Tibial artery (tissue), 4 donors: ENCODE data around the gene EFNA5.
A peak's percentile ranks its signal among the peaks of the same experiment; 100 is the strongest.

ENCODE experiments used
- DNase-seq, 2 donors: peaks; one replicate each; pipeline ENCODE4 v3.0.0-alpha.2; 2019
- H3K27ac ChIP-seq, 2 donors: fragments of 200-600 bp; sonication (generic) in 1 of 2; 1 replicate in 1 of 2; 2 replicates in 1 of 2; pipeline ENCODE4 v1.5.1; 2018 to 2019; ENCODE audit warnings: mild to moderate bottlenecking in 1 of 2
- H3K27me3 ChIP-seq, 2 donors: fragments of 200-600 bp; sonication (generic) in 1 of 2; one replicate each; pipeline versions ENCODE4 v1.5.1 to v1.6.0; 2016 to 2019
- H3K36me3 ChIP-seq, 3 donors: fragments of 200-600 bp; sonication (generic) in 2 of 3; one replicate each; pipeline ENCODE4 v1.5.1; 2016 to 2019; ENCODE audit warnings: mild to moderate bottlenecking in 2 of 3
- H3K4me1 ChIP-seq, 4 donors: fragments of 200-600 bp; sonication (generic) in 2 of 4; 1 replicate in 3 of 4; 2 replicates in 1 of 4; pipeline ENCODE4 v1.5.1; 2016 to 2019
- H3K4me3 ChIP-seq, 2 donors: fragments of 200-600 bp; sonication (generic) in 1 of 2; 1 replicate in 1 of 2; 2 replicates in 1 of 2; pipeline ENCODE4 v1.5.1; 2018 to 2019; ENCODE audit warnings: mild to moderate bottlenecking in 2 of 2
- H3K9me3 ChIP-seq, 3 donors: fragments of 200-600 bp; sonication (generic) in 1 of 3; one replicate each; pipeline ENCODE4 v1.5.1; 2016 to 2019
- CTCF ChIP-seq, 2 experiments: fragments of 200-600 bp in 1 of 2; fragments of 450-650 bp in 1 of 2; IDR thresholded peaks; one replicate each; pipeline ENCODE4 v1.5.1; 2017 to 2019; ENCODE audit warnings: antibody characterized with exemption in 2 of 2, mild to moderate bottlenecking in 1 of 2, moderate library complexity in 1 of 2
- intact Hi-C: fragments of 100-400 bp; cut with DNase I; formaldehyde crosslinking; loops from one replicate; pipeline ENCODE4 v1.15.0; 2023; ENCODE audit warnings: low total_unique reads

Gene EFNA5

GRCh38 chr5:107669096-107670031, 1.4 kb downstream of the EFNA5 start:
- peak overlapping the region; percentile 81 to 88 for H3K27ac ChIP-seq
- H3K9me3 ChIP-seq = no peaks in the 10 kb centered on the region
- no peaks in the 10 kb centered on the region for H3K36me3 ChIP-seq
- peak overlapping the region; percentile 60 to 76 for H3K4me3 ChIP-seq
- intact Hi-C loops = loop anchor here (5.0 to 10.0 kb wide), 3 partner anchors 97 to 605 kb away; no protein-coding TSS in a partner anchor
- TF ChIP-seq CTCF (IDR thresholded peaks at IDR 0.05) = no peak
- peaks cover 0 to 39% (median 7%) of the 10 kb centered on the region in 4 donors for H3K4me1 ChIP-seq
- peak; percentile 25 to 67 for DNase-seq
- no peaks in the 10 kb centered on the region for H3K27me3 ChIP-seq

- Histone ChIP-seq H3K9me3 (no peaks in the 10 kb centered on the region), H3K27ac (peak overlapping the region; percentile 81 to 88), H3K4me3 (peak overlapping the region; percentile 60 to 76), H3K36me3 (no peaks in the 10 kb centered on the region), H3K4me1 (peaks cover 0 to 39% (median 7%) of the 10 kb centered on the region in 4 donors), H3K27me3 (no peaks in the 10 kb centered on the region)
- intact Hi-C loops = no loop called here
- TF ChIP-seq CTCF (IDR thresholded peaks at IDR 0.05) = no peak
- no peak for DNase-seq
Measured at GRCh38 chr5:107668154-107669095, 2.3 kb downstream of the EFNA5 start.

- intact Hi-C loops = no loop called here
- Histone ChIP-seq H3K36me3 (no peaks in the 10 kb centered on the region), H3K27ac (peak overlapping the region in 1 of 2 donors; percentile 4), H3K27me3 (no peaks in the 10 kb centered on the region), H3K4me1 (peaks cover 0 to 39% (median 7%) of the 10 kb centered on the region in 4 donors), H3K4me3 (no peak overlapping the region), H3K9me3 (no peaks in the 10 kb centered on the region)
- TF ChIP-seq CTCF (IDR thresholded peaks at IDR 0.05) = no peak
- no peak for DNase-seq
Measured at GRCh38 chr5:107666051-107666655, 4.6 kb downstream of the EFNA5 start.

GRCh38 chr5:107665036-107665570, 5.6 kb downstream of the EFNA5 start:
- DNase-seq = no peak
- intact Hi-C loops = no loop called here
- Histone ChIP-seq H3K4me3 (no peak overlapping the region), H3K27ac (no peak overlapping the region), H3K27me3 (no peaks in the 10 kb centered on the region), H3K4me1 (peaks cover 0 to 33% (median 4%) of the 10 kb centered on the region in 4 donors), H3K9me3 (no peaks in the 10 kb centered on the region), H3K36me3 (no peaks in the 10 kb centered on the region)
- no peak for TF ChIP-seq CTCF (IDR thresholded peaks at IDR 0.05)

GRCh38 chr5:107663697-107664096, 7.0 kb downstream of the EFNA5 start:
- Histone ChIP-seq H3K4me1 (peaks cover 0 to 33% (median 0%) of the 10 kb centered on the region in 4 donors), H3K27me3 (no peaks in the 10 kb centered on the region), H3K27ac (no peak overlapping the region), H3K9me3 (no peaks in the 10 kb centered on the region), H3K36me3 (no peaks in the 10 kb centered on the region), H3K4me3 (no peak overlapping the region)
- intact Hi-C loops = no loop called here
- DNase-seq = no peak
- no peak for TF ChIP-seq CTCF (IDR thresholded peaks at IDR 0.05)
